ENCODE data around the gene GLCCI1. TPM values are rescaled to one million over a fixed set of nuclear protein-coding genes. Genes with fewer than 3 reads are reported as not detected.

GLCCI1 gene
- total and polyA plus RNA-seq, 12 donors = 0.75 to 13.0 (median 6.6) TPM

DNA sequence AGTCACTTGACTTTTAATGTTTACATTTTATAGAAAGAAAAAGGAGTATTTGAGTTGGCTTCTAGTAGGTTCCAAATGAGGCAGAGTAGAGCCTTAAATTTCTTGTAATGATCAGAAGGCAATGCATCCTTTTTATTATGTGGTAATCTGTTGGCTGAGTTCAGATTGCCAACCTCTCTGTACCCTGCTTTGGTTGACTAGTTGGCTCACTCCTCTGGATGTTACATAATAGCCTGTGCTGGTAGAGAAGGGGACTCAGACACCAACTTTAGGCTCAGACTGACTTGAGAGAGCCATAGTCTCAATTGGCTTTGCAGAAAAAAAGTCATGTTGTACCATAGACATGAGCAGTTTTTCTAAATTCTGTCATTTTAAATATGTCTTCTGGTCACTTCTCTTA, 46.8 kb upstream of the GLCCI1 start:
- TF ChIP-seq, protein P1, sequence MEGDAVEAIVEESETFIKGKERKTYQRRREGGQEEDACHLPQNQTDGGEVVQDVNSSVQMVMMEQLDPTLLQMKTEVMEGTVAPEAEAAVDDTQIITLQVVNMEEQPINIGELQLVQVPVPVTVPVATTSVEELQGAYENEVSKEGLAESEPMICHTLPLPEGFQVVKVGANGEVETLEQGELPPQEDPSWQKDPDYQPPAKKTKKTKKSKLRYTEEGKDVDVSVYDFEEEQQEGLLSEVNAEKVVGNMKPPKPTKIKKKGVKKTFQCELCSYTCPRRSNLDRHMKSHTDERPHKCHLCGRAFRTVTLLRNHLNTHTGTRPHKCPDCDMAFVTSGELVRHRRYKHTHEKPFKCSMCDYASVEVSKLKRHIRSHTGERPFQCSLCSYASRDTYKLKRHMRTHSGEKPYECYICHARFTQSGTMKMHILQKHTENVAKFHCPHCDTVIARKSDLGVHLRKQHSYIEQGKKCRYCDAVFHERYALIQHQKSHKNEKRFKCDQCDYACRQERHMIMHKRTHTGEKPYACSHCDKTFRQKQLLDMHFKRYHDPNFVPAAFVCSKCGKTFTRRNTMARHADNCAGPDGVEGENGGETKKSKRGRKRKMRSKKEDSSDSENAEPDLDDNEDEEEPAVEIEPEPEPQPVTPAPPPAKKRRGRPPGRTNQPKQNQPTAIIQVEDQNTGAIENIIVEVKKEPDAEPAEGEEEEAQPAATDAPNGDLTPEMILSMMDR (IDR thresholded peaks at IDR 0.05) = no peak
- Histone ChIP-seq H3K4me1 (no peaks in the 10 kb centered on the region), H3K36me3 (no peaks in the 10 kb centered on the region), H3K27ac (no peak overlapping the region), H3K9me3 (no peaks in the 10 kb centered on the region), H3K27me3 (no peaks in the 10 kb centered on the region), H3K4me3 (no peak overlapping the region)
- ATAC-seq (no peak), DNase-seq (no peak)
- intact Hi-C loops (cut with DNase I) = loop anchor here in 1 of 10 donors (10.0 kb wide), 1 partner anchor 113 kb away; no protein-coding TSS in a partner anchor

DNA sequence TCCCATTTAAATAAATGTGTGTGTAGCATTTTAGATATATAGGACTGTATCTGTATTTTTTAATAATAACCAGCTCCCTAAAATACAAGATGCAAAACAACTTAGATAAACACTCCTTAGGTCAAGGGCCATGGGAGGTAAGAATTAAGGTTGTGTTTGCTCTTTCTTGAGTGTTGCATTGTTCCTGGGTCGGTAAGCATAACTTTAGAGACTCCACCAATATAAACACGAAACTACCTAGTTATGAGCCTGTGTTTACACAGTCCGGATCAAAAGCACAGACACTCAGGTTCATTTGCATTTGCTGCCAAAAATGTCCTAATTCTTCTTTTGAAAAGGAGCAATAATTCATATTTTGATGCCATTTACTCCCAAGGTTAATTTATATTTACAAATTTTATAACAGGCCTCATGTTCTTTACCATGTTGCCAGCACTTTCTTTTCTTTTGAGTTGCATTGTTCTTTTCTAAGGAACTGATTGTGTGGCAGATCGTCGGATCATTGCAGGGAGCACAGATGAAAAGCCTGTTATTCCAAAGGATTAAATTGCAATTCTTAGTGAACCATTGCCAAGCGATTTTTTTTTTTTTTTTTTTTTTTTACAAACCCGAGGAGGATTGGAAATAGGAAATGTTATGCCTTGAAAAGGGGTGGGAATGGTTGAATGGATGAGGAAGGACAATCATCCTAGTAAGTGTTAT, 45.8 kb upstream of the GLCCI1 start:
- no peaks in the 10 kb centered on the region for H3K9me3 ChIP-seq
- 72 to 73% methylated on average over 7 of the region's 7 CpGs for WGBS, 2 donors
- TF ChIP-seq, protein P1 (IDR thresholded peaks at IDR 0.05) = no peak
- H3K27ac ChIP-seq = no peak overlapping the region
- no peak for DNase-seq
- H3K4me1 ChIP-seq = no peaks in the 10 kb centered on the region
- H3K36me3 ChIP-seq = no peaks in the 10 kb centered on the region
- no peaks in the 10 kb centered on the region for H3K27me3 ChIP-seq
- H3K4me3 ChIP-seq = no peak overlapping the region
- no peak for ATAC-seq
- intact Hi-C loops (cut with DNase I) = loop anchor here in 1 of 10 donors (10.0 kb wide), 1 partner anchor 112 kb away; no protein-coding TSS in a partner anchor

DNA sequence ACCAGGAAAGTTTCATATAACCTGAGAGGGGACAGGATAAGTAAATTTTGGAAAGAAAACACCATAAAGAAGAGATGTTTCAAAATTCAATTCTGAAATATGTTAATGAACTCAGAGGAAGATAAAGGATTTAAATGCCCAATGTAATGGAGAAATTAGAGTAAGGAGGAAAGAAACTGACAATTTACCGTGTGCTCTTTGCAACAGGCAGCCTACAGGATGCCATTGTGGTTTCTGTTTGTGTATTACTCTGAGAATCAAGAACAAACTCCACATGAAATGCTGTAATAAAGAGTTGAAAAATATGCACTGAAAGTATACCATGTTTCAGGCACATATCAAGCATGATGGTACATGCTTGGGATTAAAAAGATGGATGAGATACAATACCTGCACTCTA, 44.8 kb upstream of the GLCCI1 start:
- TF ChIP-seq, protein P1 (IDR thresholded peaks at IDR 0.05) = no peak
- WGBS, 2 donors = 67 to 83% methylated on average over 1 of the region's 1 CpG
- Histone ChIP-seq H3K27ac (no peak overlapping the region), H3K9me3 (no peaks in the 10 kb centered on the region), H3K4me3 (no peak overlapping the region), H3K36me3 (no peaks in the 10 kb centered on the region), H3K4me1 (no peaks in the 10 kb centered on the region), H3K27me3 (no peaks in the 10 kb centered on the region)
- DNase-seq (no peak), ATAC-seq (no peak)
- intact Hi-C loops (cut with DNase I) = loop anchor here in 1 of 10 donors (10.0 kb wide), 1 partner anchor 111 kb away; no protein-coding TSS in a partner anchor

DNA sequence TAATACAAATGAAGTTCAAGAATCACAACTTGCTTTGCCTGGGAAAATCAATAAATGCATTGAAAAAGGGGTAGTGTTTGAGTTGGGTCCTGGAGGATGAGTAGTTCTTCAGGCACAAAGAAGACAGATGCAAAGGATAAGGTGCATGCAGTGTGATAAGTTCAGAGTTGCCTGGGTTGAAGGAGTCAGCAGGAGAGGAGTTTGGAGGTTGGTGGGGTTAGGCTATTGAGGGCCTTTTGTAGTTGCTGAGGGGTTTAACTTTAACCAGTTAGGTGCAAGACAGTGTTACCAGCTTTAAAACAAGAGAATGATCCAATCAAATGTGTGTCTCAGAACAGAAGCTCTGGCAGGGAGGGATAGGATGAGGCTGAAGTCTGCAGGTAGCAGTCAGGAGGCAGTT, 44.3 kb upstream of the GLCCI1 start:
- ATAC-seq = no peak
- intact Hi-C loops (cut with DNase I) = loop anchor here in 1 of 10 donors (10.0 kb wide), 1 partner anchor 110 kb away; no protein-coding TSS in a partner anchor
- no peaks in the 10 kb centered on the region for H3K36me3 ChIP-seq

More for the DNA sequence above, 44.3 kb upstream of the GLCCI1 start:
- H3K4me1 ChIP-seq = no peaks in the 10 kb centered on the region
- H3K9me3 ChIP-seq = no peaks in the 10 kb centered on the region
- no peaks in the 10 kb centered on the region for H3K27me3 ChIP-seq
- no peak for DNase-seq
- H3K4me3 ChIP-seq = no peak overlapping the region
- H3K27ac ChIP-seq = no peak overlapping the region
- TF ChIP-seq, protein P1 (IDR thresholded peaks at IDR 0.05) = no peak

Measured in heart right ventricle (tissue), 16 donors.